HG03196 (cell line): ENCODE measurements around the gene KANK4.
"Not testable (repeated sequence)": the region's sequence is repeated elsewhere in the genome, so short reads cannot be mapped to it uniquely, and the experiment has no call there.

Experiments used
- ATAC-seq: cut with Tn5 transposase; IDR thresholded peaks from one replicate; pipeline ENCODE4 v1.9.1; 2021; ENCODE audit not compliant: unreplicated experiment

KANK4 gene

GRCh38 chr1:62274496-62275485 is 44.4 kb downstream of the KANK4 start:
- no peak for ATAC-seq

GRCh38 chr1:62273953-62274352 is 45.3 kb downstream of the KANK4 start:
- ATAC-seq = no peak

DNA sequence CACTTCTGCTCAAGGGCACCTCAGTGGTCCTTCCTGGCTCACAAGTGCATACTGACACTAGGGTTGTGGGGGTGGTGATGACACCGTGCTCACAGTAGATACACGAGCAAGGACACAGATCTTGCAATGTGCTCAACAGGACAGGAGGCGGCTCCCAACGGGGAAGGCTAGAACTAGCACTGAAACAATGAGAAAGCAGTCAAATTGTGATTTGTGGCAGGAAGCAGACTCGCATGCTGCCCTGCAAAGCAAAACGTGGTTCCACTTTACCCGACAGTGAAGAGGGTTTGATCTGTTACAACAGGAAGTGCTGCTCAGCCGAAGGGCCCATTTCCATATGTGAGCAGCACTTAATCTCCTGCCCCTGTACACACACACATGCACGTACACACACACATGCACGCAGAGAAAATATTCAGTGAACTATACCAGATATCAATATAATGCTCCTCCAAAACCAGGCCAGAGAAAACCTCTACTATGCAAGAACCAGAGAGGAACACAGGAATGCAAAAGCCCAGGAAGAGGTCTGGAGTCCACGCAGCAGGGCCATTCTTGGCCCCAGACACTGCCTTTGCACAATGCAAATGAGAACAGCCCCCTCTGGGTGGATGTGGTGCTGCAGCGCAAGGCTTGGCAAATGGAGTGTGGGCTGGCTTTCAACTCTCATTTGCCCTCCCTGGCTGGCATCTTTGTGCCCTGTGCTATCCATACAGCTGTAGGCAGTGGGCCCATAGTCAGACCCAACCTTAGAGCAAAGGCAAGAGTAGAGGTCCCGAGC is 47.1 kb downstream of the KANK4 start:
- peak; percentile 81 for ATAC-seq

- ATAC-seq = no peak
These were observed 48.1 kb downstream of the KANK4 start for GRCh38 chr1:62271134-62271533.

DNA sequence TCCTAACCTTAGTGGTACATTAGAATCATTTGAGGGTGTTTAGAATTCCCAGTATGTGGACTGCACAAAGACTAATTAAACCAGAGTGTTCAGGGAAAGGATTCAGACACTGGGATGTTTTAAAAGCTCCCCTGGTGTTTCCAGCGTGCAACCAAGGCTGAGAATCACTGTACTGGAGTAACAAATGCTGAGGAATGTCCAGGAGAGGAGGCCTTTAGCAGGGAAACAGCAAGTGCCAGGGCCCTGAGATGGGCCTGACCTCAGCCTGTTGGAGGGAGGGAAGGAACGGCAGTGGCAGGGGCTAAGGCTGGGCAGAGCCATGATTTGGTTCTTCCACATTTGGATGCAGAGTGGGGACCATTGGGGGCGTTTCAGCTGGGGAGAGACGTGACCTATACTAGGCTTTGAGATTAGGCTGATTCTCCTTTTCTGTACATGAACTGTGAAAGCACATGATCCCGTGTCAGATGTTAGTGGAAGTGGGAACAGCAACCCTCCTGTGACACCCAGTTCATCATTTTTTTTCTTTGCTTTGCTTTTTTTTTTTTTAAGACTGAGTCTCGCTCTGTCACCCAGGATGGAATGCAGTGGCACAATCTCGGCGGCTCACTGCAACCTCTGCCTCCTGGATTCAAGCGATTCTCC is 49.3 kb downstream of the KANK4 start:
- ATAC-seq = no peak

DNA sequence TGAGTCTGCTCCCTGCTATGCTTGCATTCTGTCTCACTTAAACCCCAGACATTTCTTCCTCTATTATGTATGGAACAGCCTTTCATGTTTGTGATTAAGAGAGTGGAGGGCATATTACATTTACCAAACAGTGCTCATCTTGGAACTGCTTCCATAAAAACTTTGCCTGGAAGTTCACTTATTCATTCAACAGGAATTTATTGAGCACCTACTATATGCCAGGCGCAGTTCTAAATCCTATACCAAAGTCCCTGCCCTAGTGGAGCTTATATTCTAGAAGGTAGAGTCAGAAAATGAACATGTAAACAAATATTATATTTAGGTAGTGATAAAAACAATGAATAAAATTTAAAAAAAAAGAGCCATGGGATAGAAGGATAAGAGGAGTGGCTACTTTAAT is 49.8 kb downstream of the KANK4 start:
- ATAC-seq = no peak

GRCh38 chr1:62268315-62268714 is 50.9 kb downstream of the KANK4 start:
- no peak for ATAC-seq

- ATAC-seq = no peak
These were observed 53.0 kb downstream of the KANK4 start for GRCh38 chr1:62265956-62266935.

- ATAC-seq = no peak
These were observed 55.4 kb downstream of the KANK4 start for GRCh38 chr1:62263814-62264353.

DNA sequence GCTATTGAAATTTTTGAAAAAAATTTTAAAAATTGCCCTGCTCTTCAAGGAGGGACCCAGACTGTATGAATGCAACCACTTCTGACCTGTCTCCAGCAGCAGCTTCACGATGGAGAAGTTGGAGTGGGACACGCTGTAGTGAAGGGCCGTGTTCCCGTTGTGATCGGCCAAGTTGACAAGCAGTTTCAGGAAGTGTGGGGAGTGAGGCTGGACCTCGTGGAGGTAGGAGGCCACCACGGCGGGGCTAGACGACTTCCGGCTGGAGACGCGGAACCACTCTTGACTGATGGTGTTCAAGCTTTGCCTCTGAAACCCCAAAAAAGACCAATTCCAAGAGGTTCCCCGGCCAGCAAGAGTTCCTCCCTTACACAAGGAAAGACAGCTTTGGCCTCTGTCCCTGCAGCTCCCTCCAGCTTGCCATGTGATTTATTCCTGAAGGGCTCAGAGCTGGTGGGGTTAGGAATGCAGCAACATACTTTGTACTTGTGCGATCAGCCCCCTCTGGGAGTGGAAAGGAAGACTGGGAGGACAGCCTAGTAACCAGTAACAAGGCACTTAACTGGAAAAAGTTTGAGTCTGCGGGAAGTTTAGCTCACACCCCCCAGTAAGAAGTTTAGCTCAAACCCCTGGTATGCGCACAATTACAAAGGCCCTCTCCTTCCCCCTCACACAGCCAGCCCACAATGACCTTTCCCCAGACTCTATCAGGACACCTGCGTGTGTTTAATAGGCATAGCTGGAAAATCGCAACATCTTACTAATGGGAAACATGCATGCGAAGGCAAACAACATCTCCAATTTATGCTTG is 56.0 kb downstream of the KANK4 start:
- no peak for ATAC-seq

DNA sequence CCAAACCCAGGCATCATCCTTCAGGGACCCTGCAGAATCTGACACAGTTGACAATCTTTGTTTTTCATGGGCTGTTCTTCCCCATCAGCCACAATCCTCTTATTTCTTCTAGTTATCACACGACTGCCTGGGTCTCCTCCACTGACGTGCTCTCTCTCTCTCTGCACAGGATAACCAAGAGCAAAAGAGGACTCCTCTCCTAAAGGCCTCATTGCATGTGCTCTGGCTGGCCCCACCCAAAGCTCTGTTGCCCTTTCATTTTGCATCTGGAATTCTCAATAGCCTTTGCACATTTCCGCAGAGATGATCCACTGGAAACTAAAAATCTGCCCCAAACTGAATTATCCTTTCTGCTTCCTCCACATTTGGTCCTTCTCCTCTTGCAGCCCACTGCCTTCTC is 58.5 kb downstream of the KANK4 start:
- no peak for ATAC-seq

DNA sequence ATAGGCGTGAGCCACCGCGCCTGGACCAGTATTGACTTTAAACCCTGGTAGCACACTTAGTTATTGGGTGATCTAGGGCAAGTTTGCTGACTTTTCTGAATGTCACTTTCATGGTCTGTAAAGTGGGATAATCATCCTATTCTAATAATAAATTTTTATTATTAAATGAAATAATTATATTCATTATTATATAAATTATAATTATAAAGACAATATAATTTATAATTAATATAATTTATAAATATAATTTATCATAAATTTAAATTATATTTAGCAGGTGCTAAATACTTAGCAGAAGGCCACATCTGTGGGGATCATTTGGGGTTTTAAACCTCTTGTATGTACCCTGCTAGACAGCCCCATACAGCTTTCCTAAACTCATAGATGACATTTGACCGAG is 59.7 kb downstream of the KANK4 start:
- ATAC-seq = no peak

GRCh38 chr1:62250126-62250726 is 69.0 kb downstream of the KANK4 start:
- no peak for ATAC-seq

DNA sequence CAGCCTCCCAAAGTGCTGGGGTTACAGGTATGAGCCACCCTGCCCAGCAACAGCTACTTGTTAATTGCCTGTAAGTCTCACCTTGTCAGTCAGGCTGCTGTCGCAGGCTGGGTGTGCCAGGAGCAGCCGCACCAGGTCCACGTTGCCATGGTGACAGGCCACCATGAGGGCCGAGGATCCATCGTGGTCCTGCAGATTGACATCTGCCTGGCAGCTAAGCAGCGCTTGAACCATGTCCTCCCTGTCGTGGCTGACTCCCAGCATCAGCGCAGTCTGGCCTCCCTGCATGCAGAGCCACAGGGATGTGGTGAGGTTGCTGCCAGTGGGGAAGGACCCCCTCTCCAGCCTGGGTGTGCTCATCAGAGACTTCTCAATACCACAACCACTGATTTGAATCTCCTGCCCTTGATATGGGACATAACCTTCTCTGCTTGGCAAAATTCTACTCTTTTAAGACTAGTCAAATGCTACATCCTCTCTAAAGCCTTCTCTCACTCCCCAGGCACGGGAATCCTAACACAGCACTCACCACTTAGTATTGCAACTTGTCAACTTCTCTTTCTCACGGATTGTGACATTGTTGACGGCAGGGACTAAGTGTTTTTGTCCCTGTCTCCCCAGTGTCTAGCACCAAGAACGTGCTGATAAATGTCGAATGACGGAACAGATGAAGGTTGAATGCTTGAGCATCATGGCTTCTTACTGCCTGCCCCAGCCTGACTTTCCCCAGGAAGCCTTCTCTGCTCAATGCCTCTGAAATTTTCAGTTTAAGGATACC is 71.7 kb downstream of the KANK4 start:
- ATAC-seq = no peak

DNA sequence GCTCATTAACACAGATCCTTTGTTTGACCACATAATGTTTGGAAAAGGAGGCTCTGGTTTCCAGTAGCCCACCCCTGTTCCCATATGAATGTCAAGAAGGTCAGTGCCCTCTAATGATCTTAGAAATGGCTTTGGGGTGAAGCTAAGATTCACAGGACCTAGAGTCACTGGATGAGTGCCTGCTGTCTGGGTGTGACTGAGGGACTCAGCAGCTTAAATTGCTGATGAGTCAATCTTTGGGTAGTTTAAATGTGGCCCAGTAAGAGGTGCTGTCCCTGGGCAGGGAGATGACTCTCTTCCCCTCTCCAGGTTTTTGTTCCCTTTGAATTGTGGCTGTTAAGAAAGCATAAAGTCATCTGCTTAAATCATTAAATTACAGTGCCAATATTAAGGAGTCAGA is 74.0 kb downstream of the KANK4 start:
- no peak for ATAC-seq

DNA sequence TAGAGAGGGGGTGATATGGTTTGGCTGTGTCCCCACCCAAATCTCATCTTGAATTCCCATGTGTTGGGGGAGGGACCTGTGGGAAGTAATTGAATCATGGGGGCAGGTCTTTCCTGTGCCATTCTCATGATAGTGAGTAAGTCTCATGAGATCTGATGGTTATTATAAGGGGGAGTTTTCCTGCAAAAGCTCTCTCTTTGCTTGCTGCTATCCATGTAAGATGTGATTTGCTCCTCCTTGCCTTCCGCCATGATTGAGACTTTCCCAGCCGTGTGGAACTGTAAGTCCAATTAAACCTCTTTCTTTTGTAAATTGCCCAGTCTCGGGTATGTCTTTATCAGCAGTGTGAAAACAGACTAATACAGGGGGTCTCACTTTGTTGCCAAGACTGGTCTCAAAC is 74.9 kb downstream of the KANK4 start:
- ATAC-seq = not testable (repeated sequence)

GRCh38 chr1:62241371-62242131 is 77.7 kb downstream of the KANK4 start:
- no peak for ATAC-seq
